Measurements from ENCODE around the gene STK32C. TPM values are rescaled to one million over a fixed set of nuclear protein-coding genes. Genes with fewer than 3 reads are reported as not detected.
A peak's percentile ranks its signal among the peaks of the same experiment; 100 is the strongest.

Gene STK32C
- total RNA-seq, 2 donors from 2014 or later: 12.6 to 20.6 TPM

GRCh38 chr10:132232981-132233380 is 74.8 kb downstream of the STK32C start:
- ATAC-seq (replicated peaks): no peak
- no peaks in the 10 kb centered on the region for H3K27me3 Mint-ChIP-seq
- peak overlapping the region; percentile 39 for H3K4me3 Mint-ChIP-seq
- peaks cover 9% of the 10 kb centered on the region for H3K4me1 Mint-ChIP-seq
- no peaks in the 10 kb centered on the region for H3K9me3 Mint-ChIP-seq
- H3K36me3 Mint-ChIP-seq (ENCODE audit: low read depth): no peaks in the 10 kb centered on the region
- H3K27ac Mint-ChIP-seq: peak overlapping the region; percentile 67

DNA sequence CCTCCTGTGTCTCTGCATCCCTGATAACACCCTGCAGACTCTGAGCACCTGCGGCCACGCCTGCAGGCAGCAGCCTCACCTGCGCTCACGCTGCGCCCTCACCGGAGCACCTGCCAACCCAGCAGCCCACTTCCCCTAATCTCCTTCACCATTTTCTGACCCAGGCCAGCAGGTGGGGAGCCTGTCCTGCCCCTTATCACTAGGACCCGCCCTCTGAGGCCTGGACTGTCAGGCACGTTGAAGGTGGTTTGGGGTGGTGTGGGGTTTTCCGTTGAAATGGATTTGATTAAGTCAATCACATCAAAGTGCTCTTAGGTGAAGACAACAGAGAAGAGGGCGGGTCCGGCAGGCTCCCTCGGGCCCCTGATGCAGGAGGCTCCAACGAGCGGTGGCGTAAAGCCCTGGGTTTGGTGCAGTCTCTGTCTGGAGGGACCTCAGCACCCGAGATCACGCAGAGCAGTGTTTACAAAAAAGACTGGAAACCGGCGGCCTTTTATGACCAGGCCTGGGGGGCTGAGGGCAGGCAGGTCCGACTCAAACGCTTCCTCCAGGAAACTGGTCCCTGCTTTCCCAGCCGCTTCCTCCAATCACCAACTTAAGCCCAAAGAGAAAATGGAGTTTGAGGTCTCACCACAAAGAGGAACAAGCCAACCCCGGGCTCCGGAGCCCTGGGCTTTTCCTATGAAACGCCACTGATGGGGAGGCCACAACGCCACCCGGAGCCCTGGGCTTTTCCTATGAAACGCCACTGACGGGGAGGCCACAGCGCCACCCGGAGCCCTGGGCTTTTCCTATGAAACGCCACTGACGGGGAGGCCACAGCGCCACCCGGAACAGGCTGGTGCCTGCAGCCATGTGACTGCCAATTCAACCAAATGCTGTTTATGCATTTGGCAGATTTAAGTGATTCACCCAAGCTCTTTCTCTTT is 75.5 kb downstream of the STK32C start:
- Mint-ChIP-seq H3K27me3 (no peaks in the 10 kb centered on the region), H3K36me3 (ENCODE audit: low read depth) (no peaks in the 10 kb centered on the region), H3K27ac (peak overlapping the region; percentile 67), H3K4me3 (peak overlapping the region; percentile 39), H3K9me3 (no peaks in the 10 kb centered on the region), H3K4me1 (peaks cover 9% of the 10 kb centered on the region)
- ATAC-seq (replicated peaks): peak; percentile 28

DNA sequence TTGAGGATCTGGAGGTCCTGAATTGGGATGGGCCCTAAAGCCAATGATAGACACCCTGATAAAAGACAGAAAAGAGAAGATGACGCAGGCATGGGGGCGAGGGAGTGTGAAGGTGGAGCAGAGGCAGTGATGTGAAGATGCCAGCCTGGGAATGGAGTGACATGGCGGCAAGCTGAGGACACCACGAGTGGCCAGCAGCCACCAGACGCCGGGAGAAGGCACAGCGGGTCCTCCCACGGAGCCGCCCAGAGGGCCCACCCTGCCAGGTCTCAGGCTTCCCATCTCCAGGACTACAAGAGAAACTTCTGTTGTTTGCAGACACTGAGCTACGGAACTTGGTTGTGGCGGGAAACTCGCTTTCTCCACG is 76.1 kb downstream of the STK32C start:
- H3K27me3 Mint-ChIP-seq: no peaks in the 10 kb centered on the region
- no peak for ATAC-seq (replicated peaks)
- H3K27ac Mint-ChIP-seq: peak overlapping the region; percentile 45
- H3K36me3 Mint-ChIP-seq (ENCODE audit: low read depth): no peaks in the 10 kb centered on the region
- no peaks in the 10 kb centered on the region for H3K9me3 Mint-ChIP-seq
- peaks cover 9% of the 10 kb centered on the region for H3K4me1 Mint-ChIP-seq
- peak overlapping the region; percentile 76 for H3K4me3 Mint-ChIP-seq

- peak overlapping the region; percentile 45 for H3K27ac Mint-ChIP-seq
Measured at GRCh38 chr10:132230557-132231210, 77.1 kb downstream of the STK32C start.

GRCh38 chr10:132229834-132230556 is 77.8 kb downstream of the STK32C start:
- peak; percentile 70 for ATAC-seq (replicated peaks)
- Mint-ChIP-seq H3K9me3 (no peaks in the 10 kb centered on the region), H3K36me3 (ENCODE audit: low read depth) (no peaks in the 10 kb centered on the region), H3K27me3 (no peaks in the 10 kb centered on the region), H3K4me3 (peak overlapping the region; percentile 76), H3K4me1 (peaks cover 9% of the 10 kb centered on the region), H3K27ac (peak overlapping the region; percentile 84)

More at GRCh38 chr10:132230557-132231210, 77.1 kb downstream of the STK32C start:
- H3K9me3 Mint-ChIP-seq: no peaks in the 10 kb centered on the region
- peaks cover 9% of the 10 kb centered on the region for H3K4me1 Mint-ChIP-seq
- no peaks in the 10 kb centered on the region for H3K36me3 Mint-ChIP-seq (ENCODE audit: low read depth)
- no peak for ATAC-seq (replicated peaks)
- H3K4me3 Mint-ChIP-seq: peak overlapping the region; percentile 76
- no peaks in the 10 kb centered on the region for H3K27me3 Mint-ChIP-seq

- H3K27me3 Mint-ChIP-seq: no peaks in the 10 kb centered on the region
- no peaks in the 10 kb centered on the region for H3K9me3 Mint-ChIP-seq
- no peaks in the 10 kb centered on the region for H3K36me3 Mint-ChIP-seq (ENCODE audit: low read depth)
- no peak for ATAC-seq (replicated peaks)
- peak overlapping the region; percentile 84 for H3K27ac Mint-ChIP-seq
- no peak overlapping the region for H3K4me3 Mint-ChIP-seq
- peaks cover 9% of the 10 kb centered on the region for H3K4me1 Mint-ChIP-seq
Measured at GRCh38 chr10:132229096-132229495, 78.7 kb downstream of the STK32C start.

- Mint-ChIP-seq H3K36me3 (ENCODE audit: low read depth) (no peaks in the 10 kb centered on the region), H3K27me3 (no peaks in the 10 kb centered on the region), H3K27ac (no peak overlapping the region), H3K4me1 (peaks cover 9% of the 10 kb centered on the region), H3K4me3 (no peak overlapping the region), H3K9me3 (no peaks in the 10 kb centered on the region)
- ATAC-seq (replicated peaks): no peak
Measured at GRCh38 chr10:132228616-132229015, 79.1 kb downstream of the STK32C start.

DNA sequence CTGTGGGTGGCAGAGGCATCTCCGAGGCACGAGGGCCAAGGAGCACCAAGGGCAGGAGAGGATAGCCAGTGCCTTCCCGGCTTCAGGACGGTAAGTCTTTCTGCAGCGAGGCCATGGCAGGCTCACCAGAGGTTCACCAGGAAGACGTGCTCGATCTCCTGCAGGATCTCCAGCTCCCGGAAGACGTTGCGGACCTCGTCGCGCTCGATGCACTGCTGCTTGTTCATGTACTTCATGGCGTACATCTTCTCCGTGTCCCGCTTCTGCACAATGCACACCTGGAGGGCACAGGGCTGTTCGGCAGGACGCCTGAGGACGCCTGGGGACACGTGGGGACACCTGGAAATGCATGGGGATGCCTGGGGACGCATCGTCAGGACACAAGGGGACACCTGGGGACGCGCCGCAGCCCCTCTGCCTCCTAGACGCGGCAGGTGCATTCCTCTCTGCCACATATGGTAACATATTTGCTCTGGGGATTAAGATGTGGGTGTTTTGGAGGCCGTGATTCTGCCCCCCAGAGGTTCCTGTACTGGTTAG is 79.8 kb downstream of the STK32C start:
- H3K27me3 Mint-ChIP-seq: no peaks in the 10 kb centered on the region
- no peak overlapping the region for H3K27ac Mint-ChIP-seq

GRCh38 chr10:132226586-132227405 is 81.0 kb downstream of the STK32C start:
- peaks cover 4% of the 10 kb centered on the region for H3K4me1 Mint-ChIP-seq
- H3K36me3 Mint-ChIP-seq (ENCODE audit: low read depth): no peaks in the 10 kb centered on the region
- H3K9me3 Mint-ChIP-seq: no peaks in the 10 kb centered on the region
- no peak overlapping the region for H3K27ac Mint-ChIP-seq
- H3K4me3 Mint-ChIP-seq: no peak overlapping the region
- ATAC-seq (replicated peaks): no peak
- H3K27me3 Mint-ChIP-seq: no peaks in the 10 kb centered on the region

More for the DNA sequence above, 79.8 kb downstream of the STK32C start:
- H3K4me3 Mint-ChIP-seq: no peak overlapping the region
- H3K9me3 Mint-ChIP-seq: no peaks in the 10 kb centered on the region
- no peaks in the 10 kb centered on the region for H3K36me3 Mint-ChIP-seq (ENCODE audit: low read depth)
- H3K4me1 Mint-ChIP-seq: peaks cover 9% of the 10 kb centered on the region
- no peak for ATAC-seq (replicated peaks)

DNA sequence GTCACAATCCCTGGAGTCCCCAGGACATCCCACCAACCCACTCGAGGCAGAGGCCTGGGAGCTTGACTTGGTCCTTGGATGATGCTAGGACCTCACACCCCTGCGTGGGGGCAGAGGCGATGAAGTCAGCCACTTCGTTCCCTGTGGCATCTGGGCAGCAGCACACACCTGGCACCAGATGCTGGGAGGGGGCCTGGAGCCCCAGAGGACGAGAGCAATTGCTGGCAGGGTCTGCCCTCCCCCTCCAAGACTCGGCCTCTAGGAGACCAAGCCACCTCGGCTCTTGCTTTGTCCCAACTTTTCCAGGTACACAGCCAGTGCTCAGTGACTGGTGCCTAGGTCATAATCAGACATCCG is 81.9 kb downstream of the STK32C start:
- Mint-ChIP-seq H3K9me3 (no peaks in the 10 kb centered on the region), H3K27ac (no peak overlapping the region), H3K4me3 (no peak overlapping the region), H3K36me3 (ENCODE audit: low read depth) (no peaks in the 10 kb centered on the region), H3K4me1 (peaks cover 4% of the 10 kb centered on the region), H3K27me3 (no peaks in the 10 kb centered on the region)
- no peak for ATAC-seq (replicated peaks)

GRCh38 chr10:132225073-132225848 is 82.5 kb downstream of the STK32C start:
- Mint-ChIP-seq H3K9me3 (no peaks in the 10 kb centered on the region), H3K36me3 (ENCODE audit: low read depth) (no peaks in the 10 kb centered on the region), H3K4me1 (peaks cover 4% of the 10 kb centered on the region), H3K4me3 (no peak overlapping the region), H3K27me3 (no peaks in the 10 kb centered on the region), H3K27ac (no peak overlapping the region)
- ATAC-seq (replicated peaks): no peak

- H3K27me3 Mint-ChIP-seq: no peaks in the 10 kb centered on the region
- no peaks in the 10 kb centered on the region for H3K36me3 Mint-ChIP-seq (ENCODE audit: low read depth)
- no peak overlapping the region for H3K4me3 Mint-ChIP-seq
- no peaks in the 10 kb centered on the region for H3K9me3 Mint-ChIP-seq
- H3K27ac Mint-ChIP-seq: no peak overlapping the region
- no peaks in the 10 kb centered on the region for H3K4me1 Mint-ChIP-seq
- ATAC-seq (replicated peaks): no peak
Measured at GRCh38 chr10:132224343-132225072, 83.2 kb downstream of the STK32C start.

Data from activated T-helper 17 cell treated with anti-CD3 and anti-CD28 coated beads, Interleukin-2, amount 50 U/mL, for 72 hours (primary cell).